ENCODE results near the gene IDH3B.

GRCh38 chr20:2698186-2698817 lies 34.3 kb upstream of the IDH3B start:
- TF ChIP-seq CTCF (IDR thresholded peaks at IDR 0.05) (no peak), POLR2A (IDR thresholded peaks at IDR 0.05) (no peak)
